Right cardiac atrium (tissue), 5 donors: ENCODE data around the gene SHC2. TPM values are rescaled to one million over a fixed set of nuclear protein-coding genes. Genes with fewer than 3 reads are reported as not detected.

Source experiments
- ATAC-seq, 2 donors: fragments of 200-7000 bp; cut with Tn5 transposase; one replicate each; pipeline versions ENCODE4 v1.8.0 to v1.9.1; 2020; ENCODE audit warnings: moderate library complexity in 2 of 2, mild to moderate bottlenecking in 1 of 2
- DNase-seq, 3 donors: peaks; one replicate each; pipeline ENCODE4 v3.0.0-alpha.2; 2020
- H3K27ac ChIP-seq: one replicate; pipeline ENCODE4 v1.5.1; 2013; ENCODE audit warnings: mild to moderate bottlenecking, low read length, control low read depth, moderate library complexity
- H3K27me3 ChIP-seq: one replicate; pipeline ENCODE4 v1.6.1; 2013; ENCODE audit not compliant: control insufficient read depth, insufficient read depth
- H3K4me1 ChIP-seq: one replicate; pipeline ENCODE4 v1.6.1; 2013; ENCODE audit warnings: low read length; ENCODE audit not compliant: control insufficient read depth, insufficient read depth
- H3K4me3 ChIP-seq: one replicate; pipeline ENCODE4 v1.5.1; 2013; ENCODE audit warnings: low read length, control low read depth
- H3K9me3 ChIP-seq: one replicate; pipeline ENCODE4 v1.6.1; 2013; ENCODE audit warnings: low read length; ENCODE audit not compliant: control insufficient read depth
- WGBS: extraction: QIAGEN DNeasy Blood & Tissue Kit; methylation state at CpG from one replicate; pipeline ENCODE4 v1.1.7; 2013; 5-methylcytosine and 5-hydroxymethylcytosine counted together
- intact Hi-C, 4 donors: fragments of 100-400 bp; cut with DNase I; formaldehyde crosslinking; loops; one replicate each; pipeline versions ENCODE4 v1.11.0 to v1.14.0; 2022 to 2023
- polyA plus RNA-seq: library from polyadenylated mRNA; stranded (reverse); fragments of 200-250 nt; gene quantifications from one replicate; pipeline ENCODE4 v1.2.3, GENCODE V29; 2013
- total RNA-seq, 4 donors: library from RNA; stranded (reverse); fragmentation: NEBNext Ultra II Directional; extraction: Animal tissue kit (Norgen Biotek cat#: 25700); gene quantifications; one replicate each; pipeline ENCODE4 v1.2.1, GENCODE V29; 2021
- donor health status: healthy with polysubstance abuse.
- donor health status: DM: no; HTN: yes; CAD: no.
- donor health status: DM: no; HTN: no; CAD: no.
- donor health status: DM: no; HTN: yes; CAD: no; lungs with severe emphysema.
- donor health status: DM: yes; HTN: yes; CAD: no.

The SHC2 gene
- total and polyA plus RNA-seq, 5 donors, result 14.3 to 21.0 (median 17.7) TPM

- no peak for ATAC-seq
- Histone ChIP-seq H3K27me3 (no peaks in the 10 kb centered on the region), H3K4me1 (no peaks in the 10 kb centered on the region), H3K4me3 (no peak overlapping the region), H3K27ac (no peak overlapping the region), H3K9me3 (no peaks in the 10 kb centered on the region)
- intact Hi-C loops, result no loop called here
- 77% methylated on average over 11 of the region's 11 CpGs for WGBS
- DNase-seq, result peak in 2 of 3 donors; percentile 41
Observed at GRCh38 chr19:467554-467953, 6.7 kb upstream of the SHC2 start.

GRCh38 chr19:465056-465816 lies 4.4 kb upstream of the SHC2 start:
- DNase-seq (peak in 1 of 3 donors; percentile 3), ATAC-seq (no peak)
- H3K4me3 ChIP-seq, result no peak overlapping the region
- no peaks in the 10 kb centered on the region for H3K4me1 ChIP-seq
- H3K27me3 ChIP-seq, result no peaks in the 10 kb centered on the region
- WGBS, result 96% methylated on average over 3 of the region's 3 CpGs
- H3K9me3 ChIP-seq, result no peaks in the 10 kb centered on the region
- H3K27ac ChIP-seq, result no peak overlapping the region
- intact Hi-C loops, result no loop called here

- H3K4me1 ChIP-seq, result no peaks in the 10 kb centered on the region
- intact Hi-C loops, result no loop called here
- 94% methylated on average over 9 of the region's 9 CpGs for WGBS
- no peak for ATAC-seq
- peak in 2 of 3 donors; percentile 24 to 44 for DNase-seq
- H3K9me3 ChIP-seq, result no peaks in the 10 kb centered on the region
- H3K4me3 ChIP-seq, result no peak overlapping the region
- no peak overlapping the region for H3K27ac ChIP-seq
- no peaks in the 10 kb centered on the region for H3K27me3 ChIP-seq
Observed at GRCh38 chr19:464208-464545, 3.3 kb upstream of the SHC2 start.

- no peak for ATAC-seq
- Histone ChIP-seq H3K27ac (no peak overlapping the region), H3K4me3 (no peak overlapping the region), H3K4me1 (no peaks in the 10 kb centered on the region), H3K9me3 (no peaks in the 10 kb centered on the region), H3K27me3 (no peaks in the 10 kb centered on the region)
- WGBS, result 80% methylated on average over 35 of the region's 35 CpGs
- intact Hi-C loops, result no loop called here
- DNase-seq, result peak in 2 of 3 donors; percentile 49 to 56
Observed at GRCh38 chr19:463483-464207, 2.8 kb upstream of the SHC2 start.

- Histone ChIP-seq H3K27me3 (no peaks in the 10 kb centered on the region), H3K4me1 (no peaks in the 10 kb centered on the region), H3K4me3 (peak overlapping the region; percentile 95), H3K9me3 (no peaks in the 10 kb centered on the region), H3K27ac (no peak overlapping the region)
- intact Hi-C loops, result no loop called here
- ATAC-seq (peak; percentile 40 to 48), DNase-seq (peak; percentile 33 to 68 (median 64))
- 6% methylated on average over 60 of the region's 60 CpGs for WGBS
Observed at GRCh38 chr19:461721-462551, 1.1 kb upstream of the SHC2 start.

GRCh38 chr19:459724-460511 lies 915 bp downstream of the SHC2 start:
- Histone ChIP-seq H3K27me3 (no peaks in the 10 kb centered on the region), H3K9me3 (no peaks in the 10 kb centered on the region), H3K4me1 (no peaks in the 10 kb centered on the region), H3K4me3 (peak overlapping the region; percentile 95), H3K27ac (peak overlapping the region; percentile 68)
- 2% methylated on average over 66 of the region's 66 CpGs for WGBS
- intact Hi-C loops, result no loop called here
- DNase-seq, result peak; percentile 72 to 93 (median 88)
- peak; percentile 80 to 84 for ATAC-seq

GRCh38 chr19:458091-459042 lies 2.5 kb downstream of the SHC2 start:
- Histone ChIP-seq H3K27ac (no peak overlapping the region), H3K9me3 (no peaks in the 10 kb centered on the region), H3K27me3 (no peaks in the 10 kb centered on the region), H3K4me3 (no peak overlapping the region), H3K4me1 (no peaks in the 10 kb centered on the region)
- ATAC-seq (no peak), DNase-seq (peak in 2 of 3 donors; percentile 48 to 54)
- WGBS, result 98% methylated on average over 89 of the region's 89 CpGs
- intact Hi-C loops, result no loop called here

GRCh38 chr19:457636-458035 lies 3.2 kb downstream of the SHC2 start:
- Histone ChIP-seq H3K4me3 (no peak overlapping the region), H3K27me3 (no peaks in the 10 kb centered on the region), H3K9me3 (no peaks in the 10 kb centered on the region), H3K4me1 (no peaks in the 10 kb centered on the region), H3K27ac (no peak overlapping the region)
- ATAC-seq (no peak), DNase-seq (peak in 2 of 3 donors; percentile 53 to 62)
- intact Hi-C loops, result no loop called here
- 96% methylated on average over 30 of the region's 30 CpGs for WGBS

GRCh38 chr19:456547-457110 lies 4.2 kb downstream of the SHC2 start:
- 90% methylated on average over 18 of the region's 18 CpGs for WGBS

More at GRCh38 chr19:456547-457110, 4.2 kb downstream of the SHC2 start:
- Histone ChIP-seq H3K27ac (no peak overlapping the region), H3K27me3 (no peaks in the 10 kb centered on the region), H3K4me3 (no peak overlapping the region), H3K9me3 (no peaks in the 10 kb centered on the region), H3K4me1 (no peaks in the 10 kb centered on the region)
- DNase-seq (peak in 2 of 3 donors; percentile 34 to 45), ATAC-seq (no peak)
- intact Hi-C loops, result no loop called here
